ENCODE data around the gene KIF2A. TPM values are rescaled to one million over a fixed set of nuclear protein-coding genes. Genes with fewer than 3 reads are reported as not detected.

KIF2A gene
- total RNA-seq, 1 experiment from 2014 or later = 86.1 TPM

GRCh38 chr5:62341783-62342475 lies 35.9 kb downstream of the KIF2A start:
- no peak overlapping the region for H4K91ac ChIP-seq (ENCODE audit: insufficient read length, low read depth, low read length)
- no CpG with 5 or more reads among the region's 4 CpGs for WGBS (ENCODE audit: extremely low coverage, insufficient read length, low lambda C conversion rate)
- Mint-ChIP-seq H3K27ac (peak overlapping the region in 2 of 3 experiments; percentile 29 to 82; a peak in 2 of 7 replicates), H3K4me3 (no peak overlapping the region), H3K9me3 (no peaks in the 10 kb centered on the region), H3K27me3 (ENCODE audit: low read depth) (no peaks in the 10 kb centered on the region), H3K36me3 (ENCODE audit: insufficient read depth in 1 of 3, low read depth in 3 of 3) (peaks cover under 1 to 12% (median 1%) of the 10 kb centered on the region in 3 experiments; a peak in 5 of 7 replicates), H3K4me1 (peaks cover 0 to 3% of the 10 kb centered on the region in 2 experiments; a peak in 1 of 4 replicates)
- H3K79me2 ChIP-seq (ENCODE audit: insufficient read depth, low read length) = peaks cover 14% of the 10 kb centered on the region; the same call in 1 of the 2 replicates
- no peak overlapping the region for H4K8ac ChIP-seq (replicated peaks; ENCODE audit: insufficient read length, low read depth, low read length)
- no peak overlapping the region for H3K18ac ChIP-seq (ENCODE audit: insufficient read length, low read depth, low read length)
- no peak overlapping the region for H2AK5ac ChIP-seq (ENCODE audit: insufficient read length, low read length)
- H2BK15ac ChIP-seq (ENCODE audit: low read depth, low read length) = no peak overlapping the region
- no peaks in the 10 kb centered on the region for H3K9me3 ChIP-seq (ENCODE audit: control insufficient read depth, low read depth, low read length)
- H4K5ac ChIP-seq (ENCODE audit: insufficient read length, low read depth, low read length) = no peak overlapping the region
- no peak overlapping the region for H3K56ac ChIP-seq (ENCODE audit: insufficient read length, low read depth, low read length)
- peaks cover 5% of the 10 kb centered on the region for H3K79me1 ChIP-seq (ENCODE audit: insufficient read depth, low read depth, low read length, poor library complexity, severe bottlenecking)
- no peak overlapping the region for H3K23ac ChIP-seq (ENCODE audit: insufficient read length, low read depth, low read length)
- H3K4me1 ChIP-seq (ENCODE audit: insufficient read depth, low read length) = no peaks in the 10 kb centered on the region
- H3K4me2 ChIP-seq (ENCODE audit: insufficient read depth, insufficient read length, low read length) = no peak overlapping the region
- no peak overlapping the region for H3K9ac ChIP-seq (ENCODE audit: extremely low read depth, insufficient read length, low read length)
- TF ChIP-seq, protein P1, sequence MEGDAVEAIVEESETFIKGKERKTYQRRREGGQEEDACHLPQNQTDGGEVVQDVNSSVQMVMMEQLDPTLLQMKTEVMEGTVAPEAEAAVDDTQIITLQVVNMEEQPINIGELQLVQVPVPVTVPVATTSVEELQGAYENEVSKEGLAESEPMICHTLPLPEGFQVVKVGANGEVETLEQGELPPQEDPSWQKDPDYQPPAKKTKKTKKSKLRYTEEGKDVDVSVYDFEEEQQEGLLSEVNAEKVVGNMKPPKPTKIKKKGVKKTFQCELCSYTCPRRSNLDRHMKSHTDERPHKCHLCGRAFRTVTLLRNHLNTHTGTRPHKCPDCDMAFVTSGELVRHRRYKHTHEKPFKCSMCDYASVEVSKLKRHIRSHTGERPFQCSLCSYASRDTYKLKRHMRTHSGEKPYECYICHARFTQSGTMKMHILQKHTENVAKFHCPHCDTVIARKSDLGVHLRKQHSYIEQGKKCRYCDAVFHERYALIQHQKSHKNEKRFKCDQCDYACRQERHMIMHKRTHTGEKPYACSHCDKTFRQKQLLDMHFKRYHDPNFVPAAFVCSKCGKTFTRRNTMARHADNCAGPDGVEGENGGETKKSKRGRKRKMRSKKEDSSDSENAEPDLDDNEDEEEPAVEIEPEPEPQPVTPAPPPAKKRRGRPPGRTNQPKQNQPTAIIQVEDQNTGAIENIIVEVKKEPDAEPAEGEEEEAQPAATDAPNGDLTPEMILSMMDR (conservative IDR thresholded peaks at IDR 0.05) = no peak
- no peak overlapping the region for H2BK120ac ChIP-seq (ENCODE audit: low read depth, low read length, poor library complexity, severe bottlenecking)
- no peak overlapping the region for H2BK12ac ChIP-seq (ENCODE audit: insufficient read length, low read depth, low read length)
- no peak overlapping the region for H2BK20ac ChIP-seq (ENCODE audit: low read depth, low read length, poor library complexity, severe bottlenecking)
- H3T11ph ChIP-seq (ENCODE audit: low read length) = no peak overlapping the region
- H3K14ac ChIP-seq (ENCODE audit: insufficient read depth, low read length) = no peak overlapping the region
- H4K20me1 ChIP-seq (ENCODE audit: control insufficient read depth, insufficient read depth, insufficient read length) = no peaks in the 10 kb centered on the region
- H3K27me3 ChIP-seq (ENCODE audit: insufficient read depth, low read length) = no peaks in the 10 kb centered on the region
- H2AFZ ChIP-seq (ENCODE audit: low read length) = no peak overlapping the region
- H3K4ac ChIP-seq (ENCODE audit: low read depth, low read length) = no peak overlapping the region
- no peaks in the 10 kb centered on the region for H3K23me2 ChIP-seq (ENCODE audit: insufficient read length, low read depth, low read length, poor library complexity, severe bottlenecking)
- no peak overlapping the region for H2BK5ac ChIP-seq (ENCODE audit: insufficient read length, low read length)
- no peak for DNase-seq
- no peak overlapping the region for H3K27ac ChIP-seq (ENCODE audit: insufficient read length, low read depth, low read length)

Data from H9 (cell line).